ENCODE results near the gene CCSER1. TPM values are rescaled to one million over a fixed set of nuclear protein-coding genes. Genes with fewer than 3 reads are reported as not detected.
"Not testable (repeated sequence)": the region's sequence is repeated elsewhere in the genome, so short reads cannot be mapped to it uniquely, and the experiment has no call there.

The CCSER1 gene
- total RNA-seq, 3 donors from 2014 or later (not counting 1 experiment from before 2014, with no cell fraction given) = 0.87 to 1.1 (median 1.1) TPM

GRCh38 chr4:91257721-91258120 is 1130.5 kb downstream of the CCSER1 start:
- no peak overlapping the region for H3K4me3 Mint-ChIP-seq
- Histone ChIP-seq H3K27ac (ENCODE audit: low read length) (no peak overlapping the region), H3K9me3 (ENCODE audit: control insufficient read depth, insufficient read depth, low read length) (no peaks in the 10 kb centered on the region), H3K36me3 (ENCODE audit: control insufficient read depth, insufficient read depth, low read length) (no peaks in the 10 kb centered on the region), H3K4me3 (ENCODE audit: low read length) (no peak overlapping the region), H3K27me3 (ENCODE audit: control insufficient read depth, insufficient read depth, low read length) (no peaks in the 10 kb centered on the region), H3K4me1 (ENCODE audit: control insufficient read depth, insufficient read depth, low read length) (no peaks in the 10 kb centered on the region)
- H3K9me3 Mint-ChIP-seq = peaks cover 8 to 12% of the 10 kb centered on the region in 2 donors
- no CpG with 5 or more reads among the region's 2 CpGs for WGBS (ENCODE audit: insufficient coverage)
- intact Hi-C loops (cut with micrococcal nuclease) = no loop called here
- no peaks in the 10 kb centered on the region for H3K27me3 Mint-ChIP-seq (ENCODE audit: low read depth in 2 of 2)
- H3K4me1 Mint-ChIP-seq = no peaks in the 10 kb centered on the region
- H3K36me3 Mint-ChIP-seq = peaks cover 7% of the 10 kb centered on the region
- TF ChIP-seq, protein P1, sequence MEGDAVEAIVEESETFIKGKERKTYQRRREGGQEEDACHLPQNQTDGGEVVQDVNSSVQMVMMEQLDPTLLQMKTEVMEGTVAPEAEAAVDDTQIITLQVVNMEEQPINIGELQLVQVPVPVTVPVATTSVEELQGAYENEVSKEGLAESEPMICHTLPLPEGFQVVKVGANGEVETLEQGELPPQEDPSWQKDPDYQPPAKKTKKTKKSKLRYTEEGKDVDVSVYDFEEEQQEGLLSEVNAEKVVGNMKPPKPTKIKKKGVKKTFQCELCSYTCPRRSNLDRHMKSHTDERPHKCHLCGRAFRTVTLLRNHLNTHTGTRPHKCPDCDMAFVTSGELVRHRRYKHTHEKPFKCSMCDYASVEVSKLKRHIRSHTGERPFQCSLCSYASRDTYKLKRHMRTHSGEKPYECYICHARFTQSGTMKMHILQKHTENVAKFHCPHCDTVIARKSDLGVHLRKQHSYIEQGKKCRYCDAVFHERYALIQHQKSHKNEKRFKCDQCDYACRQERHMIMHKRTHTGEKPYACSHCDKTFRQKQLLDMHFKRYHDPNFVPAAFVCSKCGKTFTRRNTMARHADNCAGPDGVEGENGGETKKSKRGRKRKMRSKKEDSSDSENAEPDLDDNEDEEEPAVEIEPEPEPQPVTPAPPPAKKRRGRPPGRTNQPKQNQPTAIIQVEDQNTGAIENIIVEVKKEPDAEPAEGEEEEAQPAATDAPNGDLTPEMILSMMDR (IDR thresholded peaks at IDR 0.05) = no peak
- ATAC-seq (no peak), DNase-seq (no peak)
- H3K27ac Mint-ChIP-seq = no peak overlapping the region

DNA sequence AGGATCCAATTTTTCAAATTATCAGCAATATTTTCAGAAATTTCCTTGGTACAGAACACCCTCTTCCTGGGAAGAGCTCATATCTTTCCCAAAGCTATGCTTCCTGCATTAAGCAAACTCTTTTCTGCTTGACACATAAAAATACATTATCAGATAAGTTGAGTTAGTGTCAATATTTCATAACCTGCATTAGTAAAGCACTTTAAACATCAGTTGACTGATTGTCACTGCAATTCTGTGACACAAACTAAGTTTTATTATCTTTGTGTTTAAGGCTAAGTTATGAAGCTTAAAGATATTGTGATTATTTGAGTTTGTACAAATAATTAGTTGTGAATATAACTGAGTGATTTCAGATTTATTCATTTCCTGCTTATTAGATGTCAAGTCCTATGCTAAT is 1131.1 kb downstream of the CCSER1 start:
- no peak for ATAC-seq
- intact Hi-C loops (cut with micrococcal nuclease) = no loop called here
- TF ChIP-seq, protein P1 (IDR thresholded peaks at IDR 0.05) = no peak

GRCh38 chr4:91267543-91267942 is 1140.3 kb downstream of the CCSER1 start:
- Histone ChIP-seq H3K9me3 (ENCODE audit: control insufficient read depth, insufficient read depth, low read length) (no peaks in the 10 kb centered on the region), H3K4me3 (ENCODE audit: low read length) (no peak overlapping the region), H3K27ac (ENCODE audit: low read length) (no peak overlapping the region), H3K4me1 (ENCODE audit: control insufficient read depth, insufficient read depth, low read length) (no peaks in the 10 kb centered on the region), H3K36me3 (ENCODE audit: control insufficient read depth, insufficient read depth, low read length) (no peaks in the 10 kb centered on the region), H3K27me3 (ENCODE audit: control insufficient read depth, insufficient read depth, low read length) (no peaks in the 10 kb centered on the region)
- Mint-ChIP-seq H3K4me1 (no peaks in the 10 kb centered on the region), H3K9me3 (peaks cover 6 to 12% of the 10 kb centered on the region in 2 donors), H3K36me3 (peaks cover 8% of the 10 kb centered on the region), H3K27ac (no peak overlapping the region), H3K27me3 (ENCODE audit: low read depth in 2 of 2) (no peaks in the 10 kb centered on the region), H3K4me3 (no peak overlapping the region)
- intact Hi-C loops (cut with micrococcal nuclease) = no loop called here
- DNase-seq = no peak
- no peak for ATAC-seq
- TF ChIP-seq, protein P1 (IDR thresholded peaks at IDR 0.05) = no peak

More for the DNA sequence above, 1131.1 kb downstream of the CCSER1 start:
- H3K9me3 ChIP-seq (ENCODE audit: control insufficient read depth, insufficient read depth, low read length) = no peaks in the 10 kb centered on the region
- Mint-ChIP-seq H3K36me3 (peaks cover 7% of the 10 kb centered on the region), H3K27me3 (ENCODE audit: low read depth in 2 of 2) (no peaks in the 10 kb centered on the region), H3K27ac (no peak overlapping the region), H3K9me3 (peaks cover 8 to 12% of the 10 kb centered on the region in 2 donors), H3K4me1 (no peaks in the 10 kb centered on the region), H3K4me3 (no peak overlapping the region)
- H3K4me1 ChIP-seq (ENCODE audit: control insufficient read depth, insufficient read depth, low read length) = no peaks in the 10 kb centered on the region
- DNase-seq = no peak
- H3K27me3 ChIP-seq (ENCODE audit: control insufficient read depth, insufficient read depth, low read length) = no peaks in the 10 kb centered on the region
- H3K36me3 ChIP-seq (ENCODE audit: control insufficient read depth, insufficient read depth, low read length) = no peaks in the 10 kb centered on the region
- H3K4me3 ChIP-seq (ENCODE audit: low read length) = no peak overlapping the region
- H3K27ac ChIP-seq (ENCODE audit: low read length) = no peak overlapping the region

GRCh38 chr4:91268481-91268880 is 1141.3 kb downstream of the CCSER1 start:
- H3K27ac Mint-ChIP-seq; H3K27me3 Mint-ChIP-seq (ENCODE audit: low read depth in 2 of 2); H3K4me1 Mint-ChIP-seq; ATAC-seq; H3K27ac ChIP-seq (ENCODE audit: low read length); H3K27me3 ChIP-seq (ENCODE audit: control insufficient read depth, insufficient read depth, low read length); H3K4me3 Mint-ChIP-seq; H3K9me3 ChIP-seq (ENCODE audit: control insufficient read depth, insufficient read depth, low read length); DNase-seq; H3K4me3 ChIP-seq (ENCODE audit: low read length); H3K4me1 ChIP-seq (ENCODE audit: control insufficient read depth, insufficient read depth, low read length); H3K36me3 ChIP-seq (ENCODE audit: control insufficient read depth, insufficient read depth, low read length); intact Hi-C loops (cut with micrococcal nuclease): not testable (repeated sequence)
- Mint-ChIP-seq H3K36me3 (peaks cover 17% of the 10 kb centered on the region), H3K9me3 (peaks cover 13 to 16% of the 10 kb centered on the region in 2 donors)
- WGBS (ENCODE audit: insufficient coverage) = 88% methylated on average over 4 of the region's 4 CpGs
